ENCODE data around the gene PAGE2B. TPM values are rescaled to one million over a fixed set of nuclear protein-coding genes. Genes with fewer than 3 reads are reported as not detected.

The PAGE2B gene
- total RNA-seq, 1 experiment from 2014 or later, result not detected

DNA sequence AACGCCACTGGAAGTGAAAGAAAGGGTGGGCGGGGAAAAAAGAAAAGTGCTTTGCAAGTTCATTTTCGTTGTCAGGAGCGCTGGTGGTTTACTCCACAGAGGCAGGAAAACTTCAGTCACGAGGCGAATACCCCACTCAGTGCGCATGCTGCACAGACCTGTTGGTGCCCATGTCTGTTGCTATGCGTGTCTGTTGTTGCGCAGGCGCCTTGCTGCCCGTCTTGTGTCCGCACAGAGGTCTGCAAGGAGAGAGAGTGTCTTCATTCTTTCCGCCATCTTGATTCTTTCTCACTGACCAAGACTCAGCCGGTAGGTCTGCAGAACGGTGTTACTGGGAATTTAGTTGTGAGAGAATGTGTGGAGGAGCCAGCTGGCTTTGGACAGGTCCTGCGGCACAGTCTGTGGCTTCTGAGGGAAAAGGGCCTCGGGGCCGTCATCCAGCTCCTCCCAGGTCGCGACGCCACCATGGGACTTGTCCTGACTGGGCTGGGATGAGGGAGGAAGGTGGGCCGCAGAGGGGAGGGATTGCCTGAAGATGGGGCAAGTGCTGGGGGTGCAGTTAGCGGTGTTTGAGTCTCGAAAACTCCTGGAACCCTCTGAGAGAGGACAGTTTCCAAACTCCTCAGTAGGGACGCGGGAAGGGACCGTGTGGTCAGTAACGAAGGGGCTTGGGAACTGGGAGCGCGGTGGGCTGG, 14.1 kb downstream of the PAGE2B start, which contains the start of gene PAGE2:
Gene PAGE2, plus strand, starts transcription at position 224 of the 695 bp plus-strand sequence. CDS start 1,003 bp downstream, outside the sequence.
- RAD21 ChIA-PET (ENCODE audit: low non-redundant PET in 1 of 2, low total read pairs in 2 of 2, uncharacterized antibody in 2 of 2, unreplicated experiment in 2 of 2), result no interaction called here
- intact Hi-C loops (cut with micrococcal nuclease), result no loop called here
- H3K27me3 ChIP-seq (ENCODE audit: insufficient read depth, low read length), result no peaks in the 10 kb centered on the region
- no peaks in the 10 kb centered on the region for H3K9me2 ChIP-seq (ENCODE audit: insufficient read depth)
- H3K4me2 ChIP-seq (ENCODE audit: low read length), result no peak within 1 kb of the TSS
- no peak within 1 kb of the TSS for H3K9ac ChIP-seq (ENCODE audit: low read length)
- no peaks in the 10 kb centered on the region for H4K20me1 ChIP-seq (ENCODE audit: insufficient read depth)
- ATAC-seq (no peak), DNase-seq (ENCODE audit: low read depth, low spot score) (no peak)
- no peaks in the 10 kb centered on the region for H3K9me3 ChIP-seq (ENCODE audit: control insufficient read depth in 1 of 2, insufficient read depth in 1 of 2, low read depth in 1 of 2, low read length in 2 of 2)
- CTCF ChIA-PET, result no interaction called here
- no TSS peak for BruUV-seq (replicated peaks)
- H3K79me2 ChIP-seq (ENCODE audit: insufficient read depth, low read length), result no peaks in the 10 kb centered on the region
- POLR2A ChIA-PET, result no interaction called here
- no peak within 1 kb of the TSS for H3K27ac ChIP-seq (ENCODE audit: low read depth, low read length)
- TF ChIP-seq, protein P1, sequence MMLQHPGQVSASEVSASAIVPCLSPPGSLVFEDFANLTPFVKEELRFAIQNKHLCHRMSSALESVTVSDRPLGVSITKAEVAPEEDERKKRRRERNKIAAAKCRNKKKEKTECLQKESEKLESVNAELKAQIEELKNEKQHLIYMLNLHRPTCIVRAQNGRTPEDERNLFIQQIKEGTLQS (IDR thresholded peaks at IDR 0.05), result no peak
- TF ChIP-seq EZH2 (IDR thresholded peaks at IDR 0.05) (no peak), POLR2A (IDR thresholded peaks at IDR 0.05; ENCODE audit: borderline replicate concordance, extremely low read depth, insufficient read depth, insufficient read length) (no peak)
- no peak within 1 kb of the TSS for H2AFZ ChIP-seq (ENCODE audit: low read depth, low read length, poor library complexity, severe bottlenecking)
- no peaks in the 10 kb centered on the region for H3K36me3 ChIP-seq (ENCODE audit: control insufficient read depth in 1 of 2, insufficient read depth in 2 of 2, low read length in 2 of 2)
- no peak within 1 kb of the TSS for H3K4me3 ChIP-seq (replicated peaks in 1 of 2; ENCODE audit: low read depth in 1 of 2, low read length in 2 of 2)
- H3K4me1 ChIP-seq (ENCODE audit: control insufficient read depth in 1 of 2, insufficient read depth in 2 of 2, low read length in 2 of 2), result no peaks in the 10 kb centered on the region

DNA sequence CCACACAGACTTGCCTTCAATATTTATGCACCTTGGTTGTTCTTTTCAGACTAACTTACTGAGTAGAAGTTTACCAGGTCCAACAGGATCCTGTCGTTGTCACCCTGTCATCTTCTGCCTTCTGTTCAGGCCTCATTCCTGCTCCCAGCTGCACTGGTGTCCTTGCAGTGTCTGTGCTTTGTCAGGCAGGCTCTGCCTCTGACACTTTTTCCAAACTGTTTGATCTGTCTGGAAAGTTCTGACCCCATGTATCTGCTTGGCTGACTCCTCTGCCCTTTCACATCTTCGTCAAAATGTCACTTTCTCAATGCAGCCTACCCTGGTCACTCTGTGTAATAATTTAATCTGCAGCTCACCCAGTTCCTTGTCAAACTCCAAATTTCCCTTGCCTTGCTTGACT, 23.9 kb downstream of the PAGE2B start:
- DNase-seq (ENCODE audit: low read depth, low spot score), result no peak
- POLR2A ChIA-PET, result no interaction called here
- H3K4me3 ChIP-seq (replicated peaks in 1 of 2; ENCODE audit: low read depth in 1 of 2, low read length in 2 of 2), result no peak overlapping the region

More for the DNA sequence above, 23.9 kb downstream of the PAGE2B start:
- no peak overlapping the region for H3K27ac ChIP-seq (ENCODE audit: low read depth, low read length)
- ATAC-seq, result no peak
- no peaks in the 10 kb centered on the region for H3K9me3 ChIP-seq (ENCODE audit: control insufficient read depth in 1 of 2, insufficient read depth in 1 of 2, low read depth in 1 of 2, low read length in 2 of 2)
- intact Hi-C loops (cut with micrococcal nuclease), result no loop called here
- no peaks in the 10 kb centered on the region for H3K79me2 ChIP-seq (ENCODE audit: insufficient read depth, low read length)
- H3K27me3 ChIP-seq (ENCODE audit: insufficient read depth, low read length), result no peaks in the 10 kb centered on the region
- no peaks in the 10 kb centered on the region for H4K20me1 ChIP-seq (ENCODE audit: insufficient read depth)
- no peak overlapping the region for H2AFZ ChIP-seq (ENCODE audit: low read depth, low read length, poor library complexity, severe bottlenecking)
- H3K36me3 ChIP-seq (ENCODE audit: control insufficient read depth in 1 of 2, insufficient read depth in 2 of 2, low read length in 2 of 2), result no peaks in the 10 kb centered on the region
- H3K9ac ChIP-seq (ENCODE audit: low read length), result no peak overlapping the region
- H3K4me1 ChIP-seq (ENCODE audit: control insufficient read depth in 1 of 2, insufficient read depth in 2 of 2, low read length in 2 of 2), result no peaks in the 10 kb centered on the region
- no peak overlapping the region for H3K4me2 ChIP-seq (ENCODE audit: low read length)
- ChIA-PET RAD21 (ENCODE audit: low non-redundant PET in 1 of 2, low total read pairs in 2 of 2, uncharacterized antibody in 2 of 2, unreplicated experiment in 2 of 2) (no interaction called here), CTCF (no interaction called here)
- no TSS peak for BruUV-seq (replicated peaks)
- no peaks in the 10 kb centered on the region for H3K9me2 ChIP-seq (ENCODE audit: insufficient read depth)
- no peak for TF ChIP-seq TCF7L2 (IDR thresholded peaks at IDR 0.05; ENCODE audit: borderline replicate concordance, extremely low read depth, insufficient read depth, insufficient read length)
- TF ChIP-seq YY1 (IDR thresholded peaks at IDR 0.05; ENCODE audit: extremely low read depth, insufficient replicate concordance, low read depth, low read length), result no peak
- TF ChIP-seq EZH2 (IDR thresholded peaks at IDR 0.05), result no peak
